Heart left ventricle (tissue), 16 donors: ENCODE results near the gene YPEL2. TPM values are rescaled to one million over a fixed set of nuclear protein-coding genes. Genes with fewer than 3 reads are reported as not detected.

Experiments used
- ATAC-seq, 4 donors: fragments of 200-7000 bp; cut with Tn5 transposase; one replicate each; pipeline ENCODE4 v1.9.1; 2020 to 2022; ENCODE audit warnings: moderate library complexity in 4 of 4, mild to moderate bottlenecking in 3 of 4, moderate number of reproducible peaks in 1 of 4
- DNase-seq, 5 donors: peaks; one replicate each; pipeline ENCODE4 v3.0.0-alpha.2; 2020
- H3K27ac ChIP-seq, 12 donors: fragments of 200-600 bp; sonication (generic) in 4 of 12; one replicate each; pipeline versions ENCODE4 v1.5.0 to v1.8.0; 2016 to 2022; ENCODE audit warnings: mild to moderate bottlenecking in 2 of 12
- H3K27me3 ChIP-seq, 9 donors: fragments of 200-600 bp; sonication (generic) in 2 of 9; one replicate each; pipeline versions ENCODE4 v1.5.1 to v1.8.0; 2016 to 2022; ENCODE audit warnings: mild to moderate bottlenecking in 3 of 9
- H3K36me3 ChIP-seq, 9 donors: fragments of 200-600 bp; sonication (generic) in 2 of 9; one replicate each; pipeline versions ENCODE4 v1.5.0 to v1.8.0; 2018 to 2022; ENCODE audit warnings: mild to moderate bottlenecking in 2 of 9
- H3K4me1 ChIP-seq, 12 donors: fragments of 200-600 bp; sonication (generic) in 4 of 12; one replicate each; pipeline versions ENCODE4 v1.5.0 to v1.8.0; 2016 to 2022; ENCODE audit warnings: mild to moderate bottlenecking in 3 of 12
- H3K4me3 ChIP-seq, 12 donors: fragments of 200-600 bp; sonication (generic) in 4 of 12; one replicate each; pipeline versions ENCODE4 v1.5.0 to v1.8.0; 2017 to 2022; ENCODE audit warnings: mild to moderate bottlenecking in 9 of 12, moderate library complexity in 4 of 12
- H3K9me3 ChIP-seq, 12 donors: fragments of 200-600 bp; sonication (generic) in 4 of 12; one replicate each; pipeline versions ENCODE4 v1.5.0 to v1.8.0; 2016 to 2022; ENCODE audit warnings: mild to moderate bottlenecking in 1 of 12
- CTCF ChIP-seq, 12 donors: fragments of 200-600 bp; sonication (generic) in 4 of 12; IDR thresholded peaks; one replicate each; pipeline versions ENCODE4 v1.5.0 to v1.8.0; 2018 to 2022; ENCODE audit warnings: antibody characterized with exemption in 12 of 12, mild to moderate bottlenecking in 5 of 12
- POLR2A ChIP-seq, 2 donors: fragments of 450-650 bp; IDR thresholded peaks; one replicate each; pipeline ENCODE4 v1.6.1; 2017; ENCODE audit warnings: antibody characterized with exemption in 2 of 2, mild to moderate bottlenecking in 2 of 2, moderate library complexity in 2 of 2
- WGBS, 4 donors: extraction: QIAGEN DNeasy Blood & Tissue Kit in 2 of 4; methylation state at CpG; one replicate each; pipeline versions ENCODE4 v1.1.5 to v1.1.7; 2013 to 2018; 5-methylcytosine and 5-hydroxymethylcytosine counted together
- intact Hi-C, 10 donors: fragments of 100-400 bp; cut with DNase I; formaldehyde crosslinking; loops; one replicate each; pipeline versions ENCODE4 v1.11.1 to v1.14.2; 2022
- polyA plus RNA-seq, 2 donors: library from polyadenylated mRNA; stranded (reverse); fragments of 200-250 nt; gene quantifications; one replicate each; pipeline ENCODE4 v1.2.3, GENCODE V29; 2013
- total RNA-seq, 9 donors: library from RNA; depleted of rRNA in 2 of 9; stranded (reverse); fragments of >200 nt in 2 of 9; fragmentation: NEBNext Ultra II Directional in 3 of 9; extraction: Animal tissue kit (Norgen Biotek cat#: 25700) in 3 of 9; gene quantifications; one replicate each; pipeline versions ENCODE4 v1.1.0 to v1.2.4, GENCODE V29; 2016 to 2023
- donor health status: ischemic (EF 13 %, LVEDD 7.1; RV severe dilation, severe dysfunction).
- donor health status: healthy with polysubstance abuse.
- donor health status: DM: no; HTN: yes; CAD: no.
- donor health status: DM: no; HTN: no; CAD: no.
- donor health status: ischemic (EF 25% LVEDD 6.9; RV normal size, moderate dysfunction).
- donor health status: ischemic (EF 25% LVEDD 5.7; RV mildly dilated, moderate dysfunction).
- donor health status: healthy.
- donor health status: DM: yes; HTN: yes; CAD: no.
- donor health status: ischemic (EF 35%, LVEDD 5.7; RV mildly dilated, moderate dysfunction).
- donor health status: nonischemic (EF 11% LVEDD 7.7; RV severe dilation, severe dysfunction).
- donor health status: DM: yes; HTN: yes; CAD: no.
- donor health status: PGD.
- donor health status: ischemic (EF 29% LVEDD 5.4; RV normal size, mild dysfunction).
- donor health status: nonischemic (EF 23%, LVEDD 6.1; RV moderate dilation, normal function).

Gene YPEL2
- total and polyA plus RNA-seq, 11 donors, result 11.6 to 65.5 (median 33.9) TPM

GRCh38 chr17:59418732-59419166, 87.3 kb downstream of the YPEL2 start:
- TF ChIP-seq POLR2A (IDR thresholded peaks at IDR 0.05), result no peak
- TF ChIP-seq CTCF (IDR thresholded peaks at IDR 0.05), result no peak
- Histone ChIP-seq H3K4me3 (no peak overlapping the region), H3K36me3 (no peaks in the 10 kb centered on the region), H3K4me1 (peaks cover 0 to 51% (median 22%) of the 10 kb centered on the region in 12 donors), H3K27ac (no peak overlapping the region), H3K9me3 (no peaks in the 10 kb centered on the region), H3K27me3 (no peaks in the 10 kb centered on the region)
- intact Hi-C loops, result no loop called here
- ATAC-seq, result no peak
- DNase-seq, result no peak
- 40 to 47% (median 42%) methylated on average over 4 of the region's 4 CpGs for WGBS, 4 donors

GRCh38 chr17:59420901-59421300, 89.4 kb downstream of the YPEL2 start:
- no peak overlapping the region for H3K4me3 ChIP-seq
- intact Hi-C loops, result loop anchor here in 6 of 10 donors (5.0 to 10.0 kb wide), 4 partner anchors 34 to 86 kb away; partner anchors contain the start of gene YPEL2 (in 2 of the 6)
- no peak for DNase-seq
- 57 to 65% (median 58%) methylated on average over 3 of the region's 3 CpGs for WGBS, 4 donors
- H3K27me3 ChIP-seq, result no peaks in the 10 kb centered on the region
- ATAC-seq, result no peak
- H3K36me3 ChIP-seq, result no peaks in the 10 kb centered on the region
- H3K27ac ChIP-seq, result peak overlapping the region in 4 of 12 donors; percentile 3 to 96 (median 22)
- TF ChIP-seq CTCF (IDR thresholded peaks at IDR 0.05) (no peak), POLR2A (IDR thresholded peaks at IDR 0.05) (no peak)
- peaks cover 0 to 58% (median 41%) of the 10 kb centered on the region in 12 donors for H3K4me1 ChIP-seq
- no peaks in the 10 kb centered on the region for H3K9me3 ChIP-seq

GRCh38 chr17:59421722-59422121, 90.3 kb downstream of the YPEL2 start:
- TF ChIP-seq POLR2A (IDR thresholded peaks at IDR 0.05) (no peak), CTCF (IDR thresholded peaks at IDR 0.05) (no peak)
- ATAC-seq, result no peak
- peak overlapping the region in 5 of 12 donors; percentile 85 to 96 (median 94) for H3K27ac ChIP-seq
- no peak for DNase-seq
- no peaks in the 10 kb centered on the region for H3K9me3 ChIP-seq
- no peaks in the 10 kb centered on the region for H3K27me3 ChIP-seq
- WGBS, 4 donors, result 59 to 76% (median 64%) methylated on average over 6 of the region's 6 CpGs
- H3K4me1 ChIP-seq, result peaks cover 4 to 66% (median 47%) of the 10 kb centered on the region in 12 donors
- intact Hi-C loops, result loop anchor here in 6 of 10 donors (5.0 to 10.0 kb wide), 4 partner anchors 34 to 87 kb away; partner anchors contain the start of gene YPEL2 (in 2 of the 6)
- no peaks in the 10 kb centered on the region for H3K36me3 ChIP-seq
- no peak overlapping the region for H3K4me3 ChIP-seq

- peaks cover 4 to 81% (median 62%) of the 10 kb centered on the region in 12 donors for H3K4me1 ChIP-seq
Measured at GRCh38 chr17:59423137-59423724, 91.8 kb downstream of the YPEL2 start.

More at GRCh38 chr17:59423137-59423724, 91.8 kb downstream of the YPEL2 start:
- ATAC-seq, result peak; percentile 60 to 82 (median 72)
- Histone ChIP-seq H3K36me3 (no peaks in the 10 kb centered on the region), H3K27me3 (no peaks in the 10 kb centered on the region), H3K9me3 (no peaks in the 10 kb centered on the region), H3K27ac (peak overlapping the region; percentile 81 to 96 (median 94)), H3K4me3 (no peak overlapping the region)
- TF ChIP-seq POLR2A (IDR thresholded peaks at IDR 0.05), result no peak
- intact Hi-C loops, result loop anchor here in 6 of 10 donors (5.0 to 10.0 kb wide), 4 partner anchors 36 to 88 kb away; partner anchors contain the start of gene YPEL2 (in 2 of the 6)
- peak in 4 of 5 donors; percentile 42 to 68 (median 58) for DNase-seq
- WGBS, 4 donors, result 19 to 25% (median 22%) methylated on average over 9 of the region's 9 CpGs
